NK-92 treated with Interleukin-12 subunit alpha and Interleukin-12 subunit beta, amount 100 ng/mL, for 24 hours (cell line): Measurements from ENCODE around the gene ATAD3C.
"Not testable (repeated sequence)": the region's sequence is repeated elsewhere in the genome, so short reads cannot be mapped to it uniquely, and the experiment has no call there.

Experiments
- DNase-seq: peaks from one replicate; lab custom pipeline; 2025; lab: John Stamatoyannopoulos, UW

ATAD3C gene

DNA sequence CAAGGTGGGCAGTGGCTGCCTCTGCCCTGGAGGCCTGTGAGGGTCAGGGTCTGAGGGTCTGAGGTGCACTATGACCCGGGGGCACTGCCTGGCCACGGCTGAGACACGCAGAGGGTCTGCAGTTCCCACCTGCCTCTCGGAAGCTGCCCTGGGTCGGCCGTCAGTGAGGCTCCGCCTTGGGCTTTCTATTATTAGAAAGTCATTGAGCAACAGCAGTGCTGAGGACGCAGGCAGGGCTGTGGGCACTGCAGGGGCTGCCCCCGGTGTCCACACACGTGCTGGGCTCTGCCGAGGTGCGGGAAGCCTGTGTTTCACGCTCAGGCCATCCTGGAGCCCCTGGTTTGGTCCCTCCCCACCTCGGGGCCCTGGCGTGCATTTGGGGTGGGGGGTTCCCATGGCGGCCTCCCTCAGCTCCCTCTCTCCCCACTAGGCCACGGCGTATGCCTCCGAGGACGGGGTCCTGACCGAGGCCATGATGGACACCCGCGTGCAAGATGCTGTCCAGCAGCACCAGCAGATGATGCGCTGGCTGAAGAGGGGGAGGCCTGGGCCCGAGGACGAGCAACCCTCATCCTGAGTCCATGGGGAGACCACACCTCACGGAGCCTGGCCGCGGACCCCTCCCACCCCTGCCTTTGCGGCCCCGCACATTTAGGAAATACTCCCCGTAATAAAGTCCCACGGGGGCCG lies 59.4 kb downstream of the ATAD3C start:
- not testable (repeated sequence) for DNase-seq

DNA sequence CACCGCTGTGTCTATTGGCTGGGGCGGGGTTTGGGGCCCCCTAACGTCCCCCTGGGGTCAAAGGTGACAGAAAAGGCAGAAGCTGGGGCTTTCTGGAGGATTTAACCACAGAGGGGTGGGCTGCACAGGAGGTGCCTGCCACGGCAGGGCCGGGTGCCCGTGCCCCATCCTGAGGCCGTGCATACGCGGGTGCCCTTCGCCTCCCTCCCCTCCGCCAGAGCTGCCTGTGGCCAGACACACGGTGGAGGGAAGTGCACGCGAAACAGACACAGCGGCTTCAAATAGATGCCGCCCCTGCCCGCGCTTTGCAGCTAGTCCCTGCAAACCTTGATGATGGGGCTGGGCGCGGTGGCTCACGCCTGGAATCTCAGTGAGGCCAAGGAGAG lies 60.0 kb downstream of the ATAD3C start:
- not testable (repeated sequence) for DNase-seq

DNA sequence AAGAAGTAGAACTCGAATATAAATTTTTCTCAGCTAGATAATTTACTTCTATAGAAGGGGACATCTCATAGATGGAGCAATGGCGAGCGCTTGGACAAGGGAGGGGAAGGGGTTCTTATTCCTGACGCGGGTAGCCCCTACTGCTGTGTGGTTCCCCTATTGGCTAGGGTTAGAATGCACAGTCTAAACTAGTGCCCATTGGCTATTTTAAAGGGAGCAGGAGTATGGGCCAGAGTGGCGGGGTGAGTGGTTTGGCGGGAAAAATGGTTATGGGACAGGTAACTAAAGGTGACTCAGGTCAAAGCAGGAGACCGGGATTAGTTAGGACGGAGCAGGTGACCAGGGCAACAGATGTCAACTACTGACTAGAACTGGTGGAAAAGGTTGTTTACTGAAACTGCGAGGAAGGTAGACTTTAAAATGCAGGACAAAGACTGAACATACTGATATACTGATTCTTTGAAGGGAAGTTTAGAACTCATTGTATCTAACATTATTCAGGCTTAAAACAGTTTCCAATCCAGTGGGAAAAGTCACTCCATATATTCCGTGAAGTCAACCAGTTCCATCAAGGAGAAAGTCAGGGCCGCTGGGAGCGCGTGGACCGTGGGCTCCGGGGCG lies 61.5 kb downstream of the ATAD3C start:
- no peak for DNase-seq

DNA sequence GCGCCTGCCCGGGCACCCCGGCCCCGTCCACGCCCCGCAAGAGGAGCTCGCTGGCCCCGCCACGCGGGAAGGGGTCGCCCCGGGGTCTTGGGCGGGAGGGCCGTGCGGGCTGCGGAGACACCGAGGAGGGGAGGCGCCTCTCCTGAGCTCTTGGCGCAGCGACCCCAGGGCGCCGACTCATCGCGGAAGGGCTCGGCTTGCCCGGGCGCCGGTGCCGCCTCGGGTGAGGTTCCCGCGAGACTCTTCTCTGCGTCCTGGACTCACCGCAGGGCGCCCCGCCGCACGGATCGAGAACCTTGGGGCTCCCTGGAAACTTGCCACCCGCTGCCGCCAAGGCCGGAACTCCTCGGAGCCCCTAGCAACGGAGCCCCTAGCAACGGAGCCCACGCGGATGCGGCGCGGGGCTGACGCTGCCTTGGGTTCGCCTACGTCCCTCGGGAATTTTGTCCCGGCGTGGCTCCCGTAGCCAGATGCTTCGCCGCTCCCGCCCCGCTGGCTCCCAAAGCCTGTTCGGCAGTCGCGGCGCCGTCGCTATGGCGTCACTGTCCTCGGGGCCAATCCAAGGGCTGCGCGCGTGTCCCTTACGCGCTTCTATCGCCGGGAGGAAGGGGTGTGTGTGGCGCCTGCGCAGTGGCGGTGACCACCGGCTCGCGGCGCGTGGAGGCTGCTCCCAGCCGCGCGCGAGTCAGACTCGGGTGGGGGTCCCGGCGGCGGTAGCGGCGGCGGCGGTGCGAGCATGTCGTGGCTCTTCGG lies 62.2 kb downstream of the ATAD3C start, which contains the start of gene ATAD3A:
Gene ATAD3A (plus strand): TSS at position 630 of the 753 bp plus-strand sequence. CDS start 107 bp downstream, at position 737.
- DNase-seq, result peak; percentile 95

DNA sequence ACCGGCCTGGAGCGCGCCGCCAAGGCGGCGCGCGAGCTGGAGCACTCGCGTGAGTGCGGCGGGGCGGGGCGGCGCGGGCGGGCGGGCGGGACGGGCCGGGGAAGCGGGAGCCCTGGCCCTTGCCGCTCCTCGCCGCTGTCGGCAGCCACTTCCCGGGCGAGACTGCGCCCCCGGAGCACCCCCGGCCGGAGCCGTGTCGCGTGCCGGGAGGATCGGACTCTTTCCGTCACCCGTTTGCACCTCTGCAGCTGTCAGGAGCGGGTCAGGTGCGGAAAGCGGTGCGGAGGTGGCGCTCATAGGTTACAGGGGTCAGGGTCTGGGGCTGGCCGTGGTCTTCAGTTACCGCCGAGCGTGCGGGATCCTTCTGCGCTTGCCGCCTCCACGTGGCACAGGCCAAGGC lies 62.9 kb downstream of the ATAD3C start:
- DNase-seq, result not testable (repeated sequence)

DNA sequence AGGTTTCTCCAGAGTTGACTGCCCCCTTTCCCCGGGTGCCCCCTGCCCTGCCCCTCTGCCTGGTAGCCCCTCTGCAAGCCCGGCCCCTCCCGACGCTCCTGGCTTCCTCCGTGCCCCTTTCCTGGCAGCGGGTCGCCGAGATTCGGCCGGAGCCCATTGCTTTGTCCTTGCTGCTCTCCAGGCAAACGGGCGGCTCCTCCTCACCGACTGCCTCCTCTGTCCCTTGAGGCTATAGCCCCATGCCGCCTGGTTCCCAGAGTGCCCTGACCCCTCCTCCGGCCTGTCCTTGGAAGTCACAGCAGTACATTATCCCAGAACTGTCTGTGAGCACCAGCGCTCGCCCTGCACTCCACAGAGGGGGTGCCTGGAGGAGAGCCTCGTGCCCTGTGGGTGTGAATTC lies 64.2 kb downstream of the ATAD3C start:
- not testable (repeated sequence) for DNase-seq

DNA sequence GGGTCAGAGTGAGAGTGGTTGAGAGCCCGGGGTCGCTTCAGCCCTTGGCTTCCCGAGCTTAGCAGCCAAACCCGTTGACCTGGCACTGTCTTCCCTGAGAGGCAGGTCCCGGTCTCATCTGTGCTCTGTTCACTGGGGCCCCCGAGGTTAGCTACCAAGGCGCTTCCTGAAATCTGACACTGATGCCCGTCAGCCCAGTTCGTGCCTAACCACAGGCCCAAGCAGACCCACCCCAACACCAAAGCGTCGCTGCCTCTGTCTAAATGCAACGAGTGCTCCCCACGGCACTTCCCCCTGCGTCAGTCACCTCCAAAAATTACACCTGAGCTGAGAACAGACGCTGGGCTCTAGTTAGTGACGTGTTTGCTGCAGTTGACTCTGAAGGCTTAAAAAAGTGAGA lies 64.9 kb downstream of the ATAD3C start:
- not testable (repeated sequence) for DNase-seq

DNA sequence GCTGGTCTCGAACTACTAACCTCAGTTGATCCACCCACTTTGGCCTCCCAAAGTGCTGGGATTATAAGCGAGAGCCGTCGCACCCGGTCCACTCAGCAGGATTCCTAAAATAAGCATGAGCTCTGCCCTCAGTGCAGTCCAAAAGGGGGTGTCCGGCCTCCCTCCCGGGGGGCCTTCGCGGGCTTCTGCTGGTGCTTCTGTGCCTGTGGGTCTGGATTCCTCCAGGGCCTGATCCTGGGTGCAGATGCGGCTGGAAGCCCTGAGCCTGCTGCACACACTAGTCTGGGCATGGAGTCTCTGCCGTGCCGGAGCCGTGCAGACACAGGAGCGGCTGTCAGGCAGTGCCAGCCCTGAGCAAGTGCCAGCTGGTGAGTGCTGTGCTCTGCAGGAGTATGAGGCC lies 67.4 kb downstream of the ATAD3C start:
- DNase-seq, result not testable (repeated sequence)

DNA sequence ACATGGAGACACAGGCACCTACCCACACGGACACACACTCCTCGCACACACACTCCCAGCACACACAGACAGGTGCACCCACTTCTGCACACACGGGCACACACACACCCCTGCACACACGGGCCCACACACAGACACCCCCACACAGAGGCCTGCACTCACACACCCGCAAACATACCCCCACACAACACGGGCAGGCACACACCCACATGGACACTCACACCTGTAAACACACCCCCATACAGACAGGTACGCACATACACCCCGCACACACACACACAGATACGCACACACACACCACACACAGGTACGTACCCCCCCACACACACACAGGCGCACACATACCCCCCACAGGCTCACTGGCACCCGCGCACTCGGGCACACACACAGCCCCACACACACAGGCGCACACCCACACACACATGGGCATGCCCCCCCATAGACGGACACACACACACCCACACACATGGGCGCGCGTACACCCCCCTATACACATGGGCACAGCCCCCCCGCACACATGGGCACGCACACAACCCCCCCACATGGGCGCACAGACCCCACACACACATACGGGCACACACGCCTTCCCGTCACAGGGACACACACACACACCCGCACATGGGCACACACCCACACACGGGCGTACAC lies 68.6 kb downstream of the ATAD3C start:
- DNase-seq, result no peak

DNA sequence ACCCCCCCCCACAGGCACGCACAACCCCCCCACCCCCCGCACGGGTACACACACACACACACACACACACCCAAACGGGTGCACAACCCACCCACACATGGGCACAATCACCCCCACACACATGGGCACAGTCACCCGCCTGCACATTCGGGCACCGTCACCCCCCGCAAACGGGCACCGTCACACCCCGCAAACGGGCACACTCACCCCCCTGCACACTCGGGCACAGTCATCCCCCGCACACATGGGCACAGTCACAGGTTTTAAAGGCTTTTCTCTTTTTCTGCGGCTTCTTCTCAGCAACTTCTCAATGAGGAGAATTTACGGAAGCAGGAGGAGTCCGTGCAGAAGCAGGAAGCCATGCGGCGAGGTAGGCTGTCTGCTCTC lies 69.1 kb downstream of the ATAD3C start:
- DNase-seq, result not testable (repeated sequence)
